Endometrium (tissue), 2 donors: ENCODE data around the gene PROX2.

Experiments used
- FAIRE-seq: peaks from 2 replicates; lab custom pipeline; 2012; peaks lifted over from hg19 to GRCh38; lab: Jason Lieb, UNC
- donor health status: control.
- donor health status: control.

Gene PROX2

GRCh38 chr14:74875941-74876913, at the start of gene PROX2:
TSS of gene PROX2 (minus strand) at chr14:74876145. CDS start at chr14:74863834, 12,311 bp downstream.
- no peak for FAIRE-seq

GRCh38 chr14:74924061-74924460, 48.1 kb upstream of the PROX2 start:
- FAIRE-seq = no peak

GRCh38 chr14:74922752-74923401, 46.9 kb upstream of the PROX2 start, which contains the start of gene RPS6KL1:
TSS of gene RPS6KL1 (minus strand) at chr14:74923260. CDS start at chr14:74921541, 1,719 bp downstream.
- no peak for FAIRE-seq

GRCh38 chr14:74921987-74922751, 46.2 kb upstream of the PROX2 start:
- FAIRE-seq = no peak

GRCh38 chr14:74921053-74921620, 45.2 kb upstream of the PROX2 start:
- no peak for FAIRE-seq

- no peak for FAIRE-seq
Measured at GRCh38 chr14:74920281-74920680, 44.3 kb upstream of the PROX2 start.

GRCh38 chr14:74919421-74920165, 43.6 kb upstream of the PROX2 start:
- no peak for FAIRE-seq

- no peak for FAIRE-seq
Measured at GRCh38 chr14:74918380-74918779, 42.4 kb upstream of the PROX2 start.

GRCh38 chr14:74917646-74918081, 41.7 kb upstream of the PROX2 start:
- FAIRE-seq = no peak

- no peak for FAIRE-seq
Measured at GRCh38 chr14:74917178-74917543, 41.2 kb upstream of the PROX2 start.

- FAIRE-seq = no peak
Measured at GRCh38 chr14:74915826-74916225, 39.9 kb upstream of the PROX2 start.

- no peak for FAIRE-seq
Measured at GRCh38 chr14:74915426-74915825, 39.5 kb upstream of the PROX2 start.

- FAIRE-seq = peak; percentile 21
Measured at GRCh38 chr14:74913986-74914573, 38.1 kb upstream of the PROX2 start.

- FAIRE-seq = no peak
Measured at GRCh38 chr14:74913393-74913910, 37.5 kb upstream of the PROX2 start.

GRCh38 chr14:74912801-74913200, 36.9 kb upstream of the PROX2 start:
- FAIRE-seq = no peak

- FAIRE-seq = no peak
Measured at GRCh38 chr14:74912111-74912510, 36.2 kb upstream of the PROX2 start.

- no peak for FAIRE-seq
Measured at GRCh38 chr14:74911704-74912103, 35.8 kb upstream of the PROX2 start.

GRCh38 chr14:74911221-74911620, 35.3 kb upstream of the PROX2 start:
- FAIRE-seq = no peak

GRCh38 chr14:74910556-74910955, 34.6 kb upstream of the PROX2 start:
- no peak for FAIRE-seq

- FAIRE-seq = no peak
Measured at GRCh38 chr14:74909911-74910310, 34.0 kb upstream of the PROX2 start.

GRCh38 chr14:74909501-74909900, 33.6 kb upstream of the PROX2 start:
- FAIRE-seq = no peak
